GM03348 (cell line): Measurements from ENCODE around the gene SAG.
"Not testable (repeated sequence)": the region's sequence is repeated elsewhere in the genome, so short reads cannot be mapped to it uniquely, and the experiment has no call there.

ENCODE experiments used
- DNase-seq: peaks from one replicate; pipeline ENCODE4 v3.0.0; 2012; ENCODE audit warnings: low spot score

SAG gene

DNA sequence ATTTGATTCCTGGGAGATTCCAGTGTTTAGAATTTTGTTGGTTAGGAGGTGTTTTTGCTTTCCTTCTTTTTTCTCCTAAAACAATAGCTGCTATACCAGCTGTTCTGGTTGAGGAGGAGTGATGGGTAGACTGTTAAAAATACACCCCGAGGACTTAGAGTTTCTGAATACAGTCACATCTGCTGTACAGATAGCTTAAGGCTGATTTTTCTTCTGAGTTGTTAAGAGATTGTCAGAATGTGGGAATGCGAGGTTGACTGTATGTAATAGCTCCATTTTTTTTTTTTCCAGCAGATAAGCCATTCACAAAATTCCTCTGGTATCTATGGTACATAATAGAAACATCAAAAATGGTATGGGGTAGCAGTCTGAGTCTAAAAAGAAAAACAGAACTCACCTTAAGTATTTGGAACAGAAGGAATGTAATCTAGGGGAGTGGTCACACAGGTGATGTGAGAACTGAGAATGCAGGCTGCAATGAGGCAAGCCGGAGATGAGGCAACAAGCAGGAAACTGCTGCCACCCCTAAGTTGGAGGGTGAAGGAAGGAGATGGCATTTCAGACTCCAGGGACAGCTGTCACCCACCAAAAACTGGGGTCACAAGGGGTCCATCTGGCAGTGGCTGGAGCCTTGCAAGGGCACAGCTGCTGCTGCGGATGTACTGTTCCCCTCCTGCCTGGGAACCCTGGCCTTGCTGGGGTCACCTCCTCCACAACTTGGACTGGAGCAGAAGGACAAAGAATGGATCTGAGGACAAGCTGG, 49.1 kb downstream of the SAG start:
- DNase-seq: no peak

DNA sequence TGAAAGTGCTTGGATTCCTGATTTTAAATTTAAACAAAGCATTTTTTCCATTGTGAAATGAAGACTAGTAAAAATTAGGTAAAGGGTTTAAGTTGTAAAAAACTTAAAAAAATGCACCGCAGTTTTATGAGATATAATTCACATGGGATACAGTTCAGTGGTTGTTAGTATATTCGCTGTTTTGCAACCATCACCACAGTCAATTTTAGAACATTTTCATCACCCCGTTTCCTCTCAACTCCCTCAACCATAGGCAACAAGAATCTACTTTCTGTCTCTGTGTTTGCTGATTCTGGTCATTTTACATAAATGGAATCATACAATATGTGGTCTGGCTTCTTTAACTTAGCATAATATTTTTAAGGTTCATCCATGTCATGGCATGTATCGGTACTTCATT, 50.7 kb downstream of the SAG start:
- no peak for DNase-seq

DNA sequence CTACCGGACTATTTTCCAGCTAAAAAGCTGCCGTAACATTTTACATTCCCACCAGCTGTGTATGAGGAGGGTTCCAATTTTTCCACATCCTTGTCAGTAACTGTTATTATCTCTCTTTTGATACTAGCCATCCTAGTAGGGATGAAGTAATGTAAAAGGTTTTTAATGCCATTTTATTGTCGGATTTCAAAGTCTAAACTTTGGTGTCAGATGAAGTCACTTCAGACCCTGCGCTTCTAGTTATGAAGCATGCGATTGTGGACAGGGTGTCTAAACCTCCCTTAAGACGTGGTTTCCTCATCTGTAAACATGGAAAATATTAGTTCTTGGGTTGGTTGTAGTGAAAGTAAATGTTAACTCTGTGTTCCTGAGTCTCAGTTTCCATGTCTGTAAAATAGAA, 51.3 kb downstream of the SAG start:
- DNase-seq: no peak

DNA sequence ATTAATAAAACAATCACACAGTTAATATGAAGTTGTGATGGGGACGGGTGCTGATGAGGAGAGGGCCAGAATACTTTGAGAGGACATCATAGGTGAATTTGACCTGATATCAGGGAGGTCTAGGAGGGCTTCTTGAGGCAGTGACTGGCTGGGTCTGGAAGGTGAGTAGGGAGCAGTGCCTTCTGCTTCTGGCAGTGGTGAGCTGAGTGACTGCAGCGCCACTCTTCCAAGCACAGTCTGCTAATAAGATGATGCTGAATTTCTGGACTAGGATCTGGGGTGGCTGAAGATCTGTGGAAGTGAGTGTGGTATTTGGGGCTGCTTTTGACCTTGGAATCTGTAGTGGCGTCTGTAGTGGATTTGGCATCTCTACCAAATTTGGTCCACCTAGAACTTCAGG, 52.2 kb downstream of the SAG start:
- DNase-seq: no peak

DNA sequence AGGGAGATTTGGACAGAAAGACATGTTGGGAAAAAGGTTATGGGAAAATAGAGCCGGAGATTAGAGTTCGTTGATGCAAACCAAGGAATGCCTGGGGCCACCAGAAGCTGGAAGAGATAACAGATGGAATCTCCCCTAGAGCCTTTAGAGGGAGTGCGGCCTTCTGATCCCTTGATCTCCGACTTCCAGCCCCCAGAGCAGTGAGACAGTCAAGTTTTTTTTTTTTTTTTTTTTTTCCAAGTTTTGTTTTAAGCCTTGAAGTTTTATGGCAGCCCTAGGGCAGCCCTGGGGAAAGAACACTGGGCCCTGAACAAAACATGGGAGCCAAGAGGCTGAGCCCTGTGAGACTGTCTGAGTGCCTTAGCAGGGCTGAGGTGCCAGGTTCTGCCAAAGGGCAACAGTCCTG, 53.2 kb downstream of the SAG start:
- no peak for DNase-seq

- DNase-seq: no peak
Measured at GRCh38 chr2:233361297-233361696, 53.7 kb downstream of the SAG start.

DNA sequence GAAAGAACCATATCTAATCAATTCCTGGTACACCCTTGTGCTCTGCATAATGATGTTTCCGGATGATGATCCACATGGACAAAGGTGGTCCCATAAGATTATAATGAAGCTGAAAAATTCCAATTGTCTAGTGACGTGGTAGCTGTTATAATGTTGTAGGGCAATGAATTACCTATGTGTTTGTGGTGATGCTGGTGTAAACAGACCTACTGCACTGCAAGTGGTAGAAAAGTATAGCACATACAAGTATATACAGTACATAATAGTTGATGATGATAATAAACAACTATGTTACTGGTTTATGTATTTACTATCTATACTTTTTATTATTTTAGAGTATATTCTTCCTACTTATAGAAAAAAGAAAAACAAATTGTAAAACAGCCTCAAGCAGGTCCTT, 55.1 kb downstream of the SAG start:
- no peak for DNase-seq

GRCh38 chr2:233363744-233364235, 56.2 kb downstream of the SAG start:
- DNase-seq: no peak

DNA sequence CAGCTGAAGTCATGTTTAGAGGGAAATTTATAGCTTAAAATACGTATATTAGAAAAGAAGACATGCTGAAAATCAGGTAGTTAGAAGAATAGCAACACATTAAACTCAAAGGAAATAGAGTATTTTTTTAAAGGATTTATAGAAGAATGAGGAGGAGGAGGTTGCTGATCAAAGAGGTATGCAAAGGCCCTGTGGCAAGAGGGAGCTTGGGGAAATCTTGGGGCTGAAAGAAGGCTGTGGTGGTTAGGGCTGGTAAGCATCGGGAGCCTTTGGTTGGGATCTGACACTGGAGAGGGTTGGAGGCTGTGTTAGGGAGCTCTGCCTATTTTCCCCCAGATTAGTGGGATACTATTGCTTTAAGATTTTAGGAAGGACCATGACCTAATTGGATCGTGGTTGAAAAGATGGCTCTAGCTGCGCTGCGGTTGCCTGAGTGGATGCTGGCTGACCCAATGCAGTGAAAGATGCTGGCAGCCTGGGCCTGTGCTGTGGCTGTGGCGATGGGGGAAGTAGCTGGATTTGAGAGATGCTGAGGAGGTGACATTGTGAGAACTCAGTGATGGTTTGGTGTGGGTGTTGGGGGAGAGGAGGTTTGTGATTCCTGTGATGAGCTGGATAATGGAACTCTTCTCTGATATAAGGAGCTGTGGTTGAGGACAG, 58.4 kb downstream of the SAG start:
- DNase-seq: no peak

- no peak for DNase-seq
Measured at GRCh38 chr2:233367586-233367985, 60.0 kb downstream of the SAG start.

GRCh38 chr2:233368756-233369155, 61.1 kb downstream of the SAG start:
- no peak for DNase-seq

- no peak for DNase-seq
Measured at GRCh38 chr2:233369462-233369861, 61.8 kb downstream of the SAG start.

GRCh38 chr2:233369897-233370685, 62.5 kb downstream of the SAG start:
- DNase-seq: no peak

GRCh38 chr2:233371641-233372040, 64.0 kb downstream of the SAG start:
- DNase-seq: no peak

GRCh38 chr2:233372855-233373254, 65.2 kb downstream of the SAG start:
- DNase-seq: no peak

- no peak for DNase-seq
Measured at GRCh38 chr2:233373316-233373715, 65.7 kb downstream of the SAG start.

GRCh38 chr2:233374776-233375175, 67.2 kb downstream of the SAG start:
- DNase-seq: not testable (repeated sequence)

GRCh38 chr2:233375490-233376314, 68.1 kb downstream of the SAG start:
- no peak for DNase-seq

- DNase-seq: no peak
Measured at GRCh38 chr2:233379034-233379433, 71.4 kb downstream of the SAG start.

- no peak for DNase-seq
Measured at GRCh38 chr2:233379441-233379840, 71.8 kb downstream of the SAG start.

DNA sequence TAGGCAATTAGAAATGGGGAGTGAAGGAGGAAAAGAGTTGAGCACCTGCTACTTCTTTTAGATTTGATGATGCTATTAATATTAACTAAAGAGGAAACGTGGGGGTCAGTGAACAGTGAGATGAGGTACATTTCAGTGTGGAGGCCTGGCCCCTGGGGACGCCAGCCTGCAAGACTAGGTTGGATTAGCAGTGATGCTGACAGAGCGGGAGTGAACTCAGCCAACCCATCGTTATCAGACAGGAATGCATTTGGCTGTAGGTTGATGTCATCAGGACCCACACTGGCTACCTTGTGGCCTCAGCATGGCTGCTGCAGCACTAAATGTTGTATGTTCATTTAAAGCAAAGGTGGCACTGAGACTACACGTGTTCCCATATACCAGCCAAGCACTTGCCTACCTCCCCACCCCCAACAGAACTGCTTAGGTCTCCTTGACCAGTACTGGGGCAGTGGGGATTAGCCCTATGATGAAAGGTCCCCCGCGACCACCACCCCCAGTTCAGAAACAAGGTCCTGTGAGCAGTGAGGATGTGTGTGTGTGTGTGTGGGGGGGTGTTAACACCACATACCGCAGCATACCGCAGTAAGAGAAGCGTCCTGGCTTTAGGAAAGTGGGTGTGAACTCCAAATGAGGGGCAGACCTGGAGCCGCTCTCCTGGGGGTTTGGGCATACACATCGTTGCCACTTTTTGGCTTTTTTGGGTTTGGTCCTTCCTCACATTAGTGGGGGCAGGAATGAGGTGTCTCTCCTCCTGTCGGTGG, 72.7 kb downstream of the SAG start:
- no peak for DNase-seq
